Panc1 (cell line): ENCODE results near the gene PRUNE1. TPM values are rescaled to one million over a fixed set of nuclear protein-coding genes. Genes with fewer than 3 reads are reported as not detected.

Experiments used
- ATAC-seq: fragments of 200-7000 bp; cut with Tn5 transposase; 2 replicates; pipeline ENCODE4 v1.9.1; 2020; ENCODE audit warnings: mild to moderate bottlenecking, moderate library complexity
- BruUV-seq: library from RNA; stranded (reverse); fragments of 400-500 nt; replicated peaks from 2 replicates; lab custom pipeline; 2021; lab: Mats Ljungman, UMichigan
- CTCF ChIA-PET: fragments of 300-600 bp; sonication (Branson Sonifier 250); formaldehyde crosslinking; loops from one replicate; lab custom pipeline; 2022; ENCODE audit warnings: antibody characterized with exemption; lab: Charles Lee
- POLR2A ChIA-PET: fragments of 300-600 bp; sonication (Branson Sonifier 250); formaldehyde crosslinking; loops from one replicate; lab custom pipeline; 2022; ENCODE audit warnings: antibody characterized with exemption; lab: Charles Lee
- DNase-seq: peaks from one replicate; pipeline ENCODE4 v3.0.0-alpha.2; 2010; ENCODE audit warnings: low read depth, low spot score
- H3K27ac ChIP-seq: 2 replicates; pipeline ENCODE4 v1.5.1; 2011; ENCODE audit warnings: mild to moderate bottlenecking, low read length, inconsistent platforms
- H3K27me3 ChIP-seq: fragments of 200-500 bp; sonication (Bioruptor generic); 2 replicates; pipeline ENCODE4 v1.6.0; 2014; ENCODE audit warnings: low read length, inconsistent platforms; ENCODE audit not compliant: control insufficient read depth, insufficient read depth
- H3K36me3 ChIP-seq: fragments of 200-500 bp; sonication (Bioruptor generic); 2 replicates; pipeline ENCODE4 v1.5.1; 2014; ENCODE audit warnings: inconsistent platforms, mild to moderate bottlenecking, low read length, moderate library complexity; ENCODE audit not compliant: control insufficient read depth, insufficient read depth
- H3K4me1 ChIP-seq: 2 replicates; pipeline ENCODE4 v1.5.1; 2011; ENCODE audit warnings: inconsistent platforms, mild to moderate bottlenecking, low read length, moderate library complexity; ENCODE audit not compliant: control insufficient read depth, insufficient read depth
- H3K4me3 ChIP-seq, 2 experiments: 2 replicates each; pipeline ENCODE4 v1.5.1; 2011 to 2012; ENCODE audit warnings: low read depth in 2 of 2, low read length in 2 of 2, mild to moderate bottlenecking in 2 of 2, inconsistent platforms in 1 of 2, moderate library complexity in 1 of 2
- H3K9me3 ChIP-seq: fragments of 200-500 bp; sonication (Bioruptor generic); 2 replicates; pipeline ENCODE4 v1.5.1; 2014; ENCODE audit warnings: low read depth, mild to moderate bottlenecking, inconsistent platforms, low read length, moderate library complexity; ENCODE audit not compliant: control insufficient read depth, insufficient read depth
- CTCF ChIP-seq: fragments of 450-650 bp; IDR thresholded peaks from 2 replicates; pipeline ENCODE4 v1.5.1; 2017; ENCODE audit warnings: mild to moderate bottlenecking
- POLR2AphosphoS5 ChIP-seq: IDR thresholded peaks from 2 replicates; pipeline ENCODE4 v1.6.1; 2012; ENCODE audit warnings: mild to moderate bottlenecking, low read depth, low read length, moderate library complexity
- REST ChIP-seq, 2 experiments: IDR thresholded peaks; 2 replicates each; pipeline ENCODE4 v1.6.1; 2011 to 2012; ENCODE audit warnings: low read depth in 2 of 2, control low read depth in 1 of 2, low read length in 1 of 2, mild to moderate bottlenecking in 1 of 2, moderate library complexity in 1 of 2; ENCODE audit not compliant: insufficient read depth in 1 of 2
- SIN3A ChIP-seq: IDR thresholded peaks from 2 replicates; pipeline ENCODE4 v1.6.1; 2012; ENCODE audit warnings: low read depth, mild to moderate bottlenecking, low read length, moderate library complexity, borderline replicate concordance; ENCODE audit not compliant: insufficient read depth
- TCF7L2 ChIP-seq: IDR thresholded peaks from 2 replicates; pipeline ENCODE4 v1.6.1; 2011; ENCODE audit warnings: mild to moderate bottlenecking, low read depth, low read length, inconsistent platforms
- in situ Hi-C: cut with HindIII; loops from 2 replicates; pipeline ENCODE4 v1.10.0; 2016; ENCODE audit warnings: low sequenced_read_pairs, low pct_unique_long_range_greater_than_20kb
- intact Hi-C: fragments of 100-400 bp; cut with micrococcal nuclease; formaldehyde crosslinking; loops from one replicate; pipeline ENCODE4 v1.10.0; 2022; ENCODE audit not compliant: unreplicated experiment
- total RNA-seq: library from RNA; stranded (reverse); gene quantifications from one replicate; pipeline ENCODE4 v1.2.1, GENCODE V29; 2021; ENCODE audit not compliant: unreplicated experiment

Gene PRUNE1
- total RNA-seq, 1 experiment from 2014 or later = 16.2 TPM

- no peaks in the 10 kb centered on the region for H3K36me3 ChIP-seq
- TF ChIP-seq CTCF (no peak), REST (IDR thresholded peaks at IDR 0.05; ENCODE audit: insufficient read depth in 1 of 2, low read depth in 2 of 2, low read length in 1 of 2) (no peak), POLR2AphosphoS5 (no peak), TCF7L2 (no peak), SIN3A (no peak)
- no peaks in the 10 kb centered on the region for H3K27me3 ChIP-seq
- H3K27ac ChIP-seq = no peak overlapping the region
- ATAC-seq = no peak
- no peaks in the 10 kb centered on the region for H3K4me1 ChIP-seq
- no peak for DNase-seq
- BruUV-seq = no TSS peak
- in situ Hi-C loops = no loop called here
- H3K4me3 ChIP-seq = no peak overlapping the region
- intact Hi-C loops = no loop called here
- no peaks in the 10 kb centered on the region for H3K9me3 ChIP-seq
- ChIA-PET CTCF (no interaction called here), POLR2A (no interaction called here)
Observed at GRCh38 chr1:151001602-151002001, 6.6 kb upstream of the PRUNE1 start.

- in situ Hi-C loops = no loop called here
- intact Hi-C loops = no loop called here
- ATAC-seq (no peak), DNase-seq (no peak)
- POLR2A ChIA-PET = no interaction called here
- no TSS peak for BruUV-seq
- CTCF ChIA-PET = no interaction called here
- Histone ChIP-seq H3K27me3 (no peaks in the 10 kb centered on the region), H3K36me3 (no peaks in the 10 kb centered on the region), H3K27ac (no peak overlapping the region), H3K4me1 (no peaks in the 10 kb centered on the region), H3K9me3 (no peaks in the 10 kb centered on the region), H3K4me3 (no peak overlapping the region)
- TF ChIP-seq SIN3A (no peak), REST (IDR thresholded peaks at IDR 0.05; ENCODE audit: insufficient read depth in 1 of 2, low read depth in 2 of 2, low read length in 1 of 2) (no peak), POLR2AphosphoS5 (no peak), TCF7L2 (no peak), CTCF (no peak)
Observed at GRCh38 chr1:151002051-151002450, 6.2 kb upstream of the PRUNE1 start.
